GM12878 (cell line): ENCODE measurements around the gene SRI. TPM values are rescaled to one million over a fixed set of nuclear protein-coding genes. Genes with fewer than 3 reads are reported as not detected.

Experiments
- CHD1 ChIP-seq: IDR thresholded peaks from 2 replicates; pipeline ENCODE4 v1.6.1; 2012; ENCODE audit warnings: low read depth, low read length, improper control_type of control experiment
- DPF2 ChIP-seq: fragments of 450-650 bp; IDR thresholded peaks from 2 replicates; pipeline ENCODE4 v1.6.1; 2017; ENCODE audit warnings: mild to moderate bottlenecking
- ETV6 ChIP-seq, 2 experiments: fragments of 450-650 bp in 1 of 2; IDR thresholded peaks in 1 of 2; conservative IDR thresholded peaks in 1 of 2; 2 replicates each; pipeline ENCODE4 v1.6.1; 2014; ENCODE audit warnings: antibody characterized with exemption in 1 of 2, borderline replicate concordance in 1 of 2, low read depth in 1 of 2, mild to moderate bottlenecking in 1 of 2, moderate library complexity in 1 of 2
- FOXK2 ChIP-seq: fragments of 450-650 bp; IDR thresholded peaks from 2 replicates; pipeline ENCODE4 v1.6.1; 2017; ENCODE audit warnings: mild to moderate bottlenecking, moderate library complexity
- FOXM1 ChIP-seq: IDR thresholded peaks from 2 replicates; pipeline ENCODE4 v1.6.1; 2012; ENCODE audit warnings: low read depth, mild to moderate bottlenecking, inconsistent platforms, low read length, moderate library complexity
- IKZF1 ChIP-seq: fragments of 450-650 bp; conservative IDR thresholded peaks from 2 replicates; pipeline ENCODE4 v1.6.1; 2017; ENCODE audit warnings: antibody characterized with exemption, mild to moderate bottlenecking
- IKZF2 ChIP-seq, 2 experiments: fragments of 450-650 bp; IDR thresholded peaks; 2 replicates each; pipeline ENCODE4 v1.6.1; 2017; ENCODE audit warnings: mild to moderate bottlenecking in 2 of 2, moderate library complexity in 2 of 2
- KLF5 ChIP-seq: fragments of 450-650 bp; IDR thresholded peaks from 2 replicates; pipeline ENCODE4 v1.6.1; 2014; ENCODE audit warnings: mild to moderate bottlenecking; ENCODE audit not compliant: partially characterized antibody
- MAX ChIP-seq: IDR thresholded peaks from 2 replicates; pipeline ENCODE4 v1.6.1; 2012; ENCODE audit warnings: low read depth, low read length, improper control_type of control experiment
- NBN ChIP-seq: fragments of 450-650 bp; IDR thresholded peaks from 2 replicates; pipeline ENCODE4 v1.6.1; 2016
- NFIC ChIP-seq: IDR thresholded peaks from 2 replicates; pipeline ENCODE4 v1.6.1; 2012; ENCODE audit warnings: low read depth, mild to moderate bottlenecking, inconsistent platforms, low read length, moderate library complexity
- NR2C1 ChIP-seq: fragments of 450-650 bp; IDR thresholded peaks from 2 replicates; pipeline ENCODE4 v1.6.1; 2017; ENCODE audit warnings: antibody characterized with exemption, mild to moderate bottlenecking, moderate library complexity
- PAX8 ChIP-seq: fragments of 450-650 bp; IDR thresholded peaks from 2 replicates; pipeline ENCODE4 v1.6.1; 2017; ENCODE audit warnings: mild to moderate bottlenecking, moderate library complexity
- SMARCA5 ChIP-seq: fragments of 450-650 bp; IDR thresholded peaks from 2 replicates; pipeline ENCODE4 v1.6.1; 2017; ENCODE audit warnings: mild to moderate bottlenecking
- SP1 ChIP-seq: IDR thresholded peaks from one replicate; pipeline ENCODE4 v1.6.1; 2011; ENCODE audit warnings: low read depth, low read length
- STAT1 ChIP-seq: fragments of 450-650 bp; conservative IDR thresholded peaks from 2 replicates; pipeline ENCODE4 v1.6.1; 2014; ENCODE audit warnings: antibody characterized with exemption, mild to moderate bottlenecking
- STAT3 ChIP-seq: IDR thresholded peaks from 2 replicates; pipeline ENCODE4 v1.6.1; 2011; ENCODE audit warnings: low read depth, low read length, improper control_type of control experiment
- YY1 ChIP-seq: IDR thresholded peaks from 2 replicates; pipeline ENCODE4 v1.6.1; 2011; ENCODE audit warnings: low read depth, mild to moderate bottlenecking, low read length
- ZSCAN29 ChIP-seq: fragments of 450-650 bp; IDR thresholded peaks from 2 replicates; pipeline ENCODE4 v1.6.1; 2017; ENCODE audit warnings: mild to moderate bottlenecking, moderate library complexity
- polyA plus RNA-seq, 11 experiments: library from polyadenylated mRNA; depleted of rRNA in 4 of 11; unstranded in 6 of 11; stranded (reverse) in 5 of 11; fragments of >200 nt; fragmentation: Nextera tagmentation in 4 of 11; fragmentation: Illumina TruSeq in 1 of 11; extraction: Ambion mirVana in 4 of 11; extraction: Trizol in 1 of 11; gene quantifications; 1 replicate in 1 of 11; 2 replicates in 10 of 11; pipeline versions ENCODE4 v1.2.1 to v1.2.3, GENCODE V29; 2011 to 2016; ENCODE audit warnings: inconsistent platforms in 2 of 11, missing spikeins in 2 of 11, low read depth in 1 of 11
- total RNA-seq, 4 experiments: library from RNA; depleted of rRNA in 3 of 4; stranded (reverse); fragments of >200 nt in 3 of 4; fragmentation: Illumina TruSeq in 1 of 4; extraction: Trizol in 1 of 4; gene quantifications; 2 replicates each; pipeline versions ENCODE4 v1.2.1 to v1.2.3, GENCODE V29; 2013 to 2021
- TF ChIP-seq, protein P1 (sequence below): fragments of 450-650 bp; IDR thresholded peaks from 2 replicates; pipeline ENCODE4 v1.6.1; 2017; ENCODE audit warnings: low read depth, mild to moderate bottlenecking, moderate library complexity
- TF ChIP-seq, protein P2 (sequence below): fragments of 450-650 bp; IDR thresholded peaks from 2 replicates; pipeline ENCODE4 v1.6.1; 2017; ENCODE audit warnings: mild to moderate bottlenecking, low read depth, inconsistent platforms; ENCODE audit not compliant: poor library complexity, severe bottlenecking
- TF ChIP-seq, protein P3 (sequence below): fragments of 450-650 bp; IDR thresholded peaks from 2 replicates; pipeline ENCODE4 v1.6.1; 2018; ENCODE audit warnings: borderline replicate concordance, mild to moderate bottlenecking; ENCODE audit not compliant: partially characterized antibody
- TF ChIP-seq, protein P4 (sequence below): fragments of 450-650 bp; IDR thresholded peaks from 2 replicates; pipeline ENCODE4 v1.6.1; 2016; ENCODE audit warnings: mild to moderate bottlenecking

SRI gene
- total and polyA plus RNA-seq, 10 of the 15 experiments (the other 5 are each of a cell fraction or from before 2014, with no cell fraction given) = 94.7 to 588 (median 242) TPM

GRCh38 chr7:88219781-88220747, at the start of gene SRI (continued):
- TF ChIP-seq, protein P1, sequence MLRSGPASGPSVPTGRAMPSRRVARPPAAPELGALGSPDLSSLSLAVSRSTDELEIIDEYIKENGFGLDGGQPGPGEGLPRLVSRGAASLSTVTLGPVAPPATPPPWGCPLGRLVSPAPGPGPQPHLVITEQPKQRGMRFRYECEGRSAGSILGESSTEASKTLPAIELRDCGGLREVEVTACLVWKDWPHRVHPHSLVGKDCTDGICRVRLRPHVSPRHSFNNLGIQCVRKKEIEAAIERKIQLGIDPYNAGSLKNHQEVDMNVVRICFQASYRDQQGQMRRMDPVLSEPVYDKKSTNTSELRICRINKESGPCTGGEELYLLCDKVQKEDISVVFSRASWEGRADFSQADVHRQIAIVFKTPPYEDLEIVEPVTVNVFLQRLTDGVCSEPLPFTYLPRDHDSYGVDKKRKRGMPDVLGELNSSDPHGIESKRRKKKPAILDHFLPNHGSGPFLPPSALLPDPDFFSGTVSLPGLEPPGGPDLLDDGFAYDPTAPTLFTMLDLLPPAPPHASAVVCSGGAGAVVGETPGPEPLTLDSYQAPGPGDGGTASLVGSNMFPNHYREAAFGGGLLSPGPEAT = peak; percentile 86
- TF ChIP-seq KLF5 = peak; percentile 99
- TF ChIP-seq FOXM1 = peak; percentile 63; the same call in 1 of the 2 replicates
- peak; percentile 97 for TF ChIP-seq FOXK2
- TF ChIP-seq SMARCA5 = peak; percentile 85
- TF ChIP-seq, protein P2, sequence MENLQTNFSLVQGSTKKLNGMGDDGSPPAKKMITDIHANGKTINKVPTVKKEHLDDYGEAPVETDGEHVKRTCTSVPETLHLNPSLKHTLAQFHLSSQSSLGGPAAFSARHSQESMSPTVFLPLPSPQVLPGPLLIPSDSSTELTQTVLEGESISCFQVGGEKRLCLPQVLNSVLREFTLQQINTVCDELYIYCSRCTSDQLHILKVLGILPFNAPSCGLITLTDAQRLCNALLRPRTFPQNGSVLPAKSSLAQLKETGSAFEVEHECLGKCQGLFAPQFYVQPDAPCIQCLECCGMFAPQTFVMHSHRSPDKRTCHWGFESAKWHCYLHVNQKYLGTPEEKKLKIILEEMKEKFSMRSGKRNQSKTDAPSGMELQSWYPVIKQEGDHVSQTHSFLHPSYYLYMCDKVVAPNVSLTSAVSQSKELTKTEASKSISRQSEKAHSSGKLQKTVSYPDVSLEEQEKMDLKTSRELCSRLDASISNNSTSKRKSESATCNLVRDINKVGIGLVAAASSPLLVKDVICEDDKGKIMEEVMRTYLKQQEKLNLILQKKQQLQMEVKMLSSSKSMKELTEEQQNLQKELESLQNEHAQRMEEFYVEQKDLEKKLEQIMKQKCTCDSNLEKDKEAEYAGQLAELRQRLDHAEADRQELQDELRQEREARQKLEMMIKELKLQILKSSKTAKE = peak; percentile 75
- TF ChIP-seq MAX = 0 out of 2 replicates have a peak, but pooled peaks have one; percentile 54
- TF ChIP-seq SP1 = peak; percentile 50
- 0 out of 2 replicates have a peak, but pooled peaks have one; percentile 50 for TF ChIP-seq STAT1
- TF ChIP-seq IKZF2 (IDR thresholded peaks at IDR 0.05) = peak; percentile 18 to 49; a peak in 3 of 4 replicates
- TF ChIP-seq ETV6 (conservative IDR thresholded peaks at IDR 0.05 in 1 of 2, IDR thresholded peaks at IDR 0.05 in 1 of 2; ENCODE audit: borderline replicate concordance in 1 of 2, low read depth in 1 of 2) = peak in 1 of 2 experiments; percentile 28; a peak in 1 of 4 replicates
- peak; percentile 83; the same call in 1 of the 2 replicates for TF ChIP-seq NBN
- TF ChIP-seq, protein P3, sequence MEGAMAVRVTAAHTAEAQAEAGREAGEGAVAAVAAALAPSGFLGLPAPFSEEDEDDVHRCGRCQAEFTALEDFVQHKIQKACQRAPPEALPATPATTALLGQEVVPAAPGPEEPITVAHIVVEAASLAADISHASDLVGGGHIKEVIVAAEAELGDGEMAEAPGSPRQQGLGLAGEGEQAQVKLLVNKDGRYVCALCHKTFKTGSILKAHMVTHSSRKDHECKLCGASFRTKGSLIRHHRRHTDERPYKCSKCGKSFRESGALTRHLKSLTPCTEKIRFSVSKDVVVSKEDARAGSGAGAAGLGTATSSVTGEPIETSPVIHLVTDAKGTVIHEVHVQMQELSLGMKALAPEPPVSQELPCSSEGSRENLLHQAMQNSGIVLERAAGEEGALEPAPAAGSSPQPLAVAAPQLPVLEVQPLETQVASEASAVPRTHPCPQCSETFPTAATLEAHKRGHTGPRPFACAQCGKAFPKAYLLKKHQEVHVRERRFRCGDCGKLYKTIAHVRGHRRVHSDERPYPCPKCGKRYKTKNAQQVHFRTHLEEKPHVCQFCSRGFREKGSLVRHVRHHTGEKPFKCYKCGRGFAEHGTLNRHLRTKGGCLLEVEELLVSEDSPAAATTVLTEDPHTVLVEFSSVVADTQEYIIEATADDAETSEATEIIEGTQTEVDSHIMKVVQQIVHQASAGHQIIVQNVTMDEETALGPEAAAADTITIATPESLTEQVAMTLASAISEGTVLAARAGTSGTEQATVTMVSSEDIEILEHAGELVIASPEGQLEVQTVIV = peak; percentile 53
- TF ChIP-seq, protein P4, sequence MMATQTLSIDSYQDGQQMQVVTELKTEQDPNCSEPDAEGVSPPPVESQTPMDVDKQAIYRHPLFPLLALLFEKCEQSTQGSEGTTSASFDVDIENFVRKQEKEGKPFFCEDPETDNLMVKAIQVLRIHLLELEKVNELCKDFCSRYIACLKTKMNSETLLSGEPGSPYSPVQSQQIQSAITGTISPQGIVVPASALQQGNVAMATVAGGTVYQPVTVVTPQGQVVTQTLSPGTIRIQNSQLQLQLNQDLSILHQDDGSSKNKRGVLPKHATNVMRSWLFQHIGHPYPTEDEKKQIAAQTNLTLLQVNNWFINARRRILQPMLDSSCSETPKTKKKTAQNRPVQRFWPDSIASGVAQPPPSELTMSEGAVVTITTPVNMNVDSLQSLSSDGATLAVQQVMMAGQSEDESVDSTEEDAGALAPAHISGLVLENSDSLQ = no peak
- TF ChIP-seq IKZF1 = peak; percentile 71; the same call in 1 of the 2 replicates
- peak; percentile 71; the same call in 1 of the 2 replicates for TF ChIP-seq DPF2
- peak; percentile 98 for TF ChIP-seq CHD1
- peak; percentile 58; the same call in 1 of the 2 replicates for TF ChIP-seq NFIC
- peak; percentile 92 for TF ChIP-seq YY1
- no peak for TF ChIP-seq PAX8
- no peak for TF ChIP-seq NR2C1
- 0 out of 2 replicates have a peak, but pooled peaks have one; percentile 10 for TF ChIP-seq ZSCAN29
- TF ChIP-seq STAT3 = no peak
